8988T (cell line): ENCODE measurements around the gene GRK2.

Experiments
- DNase-seq: peaks from one replicate; pipeline ENCODE4 v3.0.0; 2011

Gene GRK2

DNA sequence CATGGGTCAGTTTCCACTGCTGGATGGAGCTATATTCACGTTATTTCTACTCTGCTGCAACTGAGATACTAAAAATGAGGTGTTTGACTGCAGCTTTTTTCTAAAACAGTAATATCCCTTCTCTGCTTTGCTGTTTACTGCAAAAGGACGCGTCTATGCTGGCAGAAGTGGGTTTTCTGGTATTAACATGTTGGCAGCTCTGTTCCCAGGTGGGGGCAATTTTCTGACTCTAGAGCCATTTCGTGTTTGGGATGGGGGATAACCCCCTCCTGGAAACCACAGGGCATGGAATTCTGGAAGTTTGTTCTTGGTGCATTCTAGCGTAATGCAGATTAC, 4.9 kb downstream of the GRK2 start:
- DNase-seq = no peak

GRCh38 chr11:67271541-67272284, 5.4 kb downstream of the GRK2 start:
- DNase-seq = no peak

DNA sequence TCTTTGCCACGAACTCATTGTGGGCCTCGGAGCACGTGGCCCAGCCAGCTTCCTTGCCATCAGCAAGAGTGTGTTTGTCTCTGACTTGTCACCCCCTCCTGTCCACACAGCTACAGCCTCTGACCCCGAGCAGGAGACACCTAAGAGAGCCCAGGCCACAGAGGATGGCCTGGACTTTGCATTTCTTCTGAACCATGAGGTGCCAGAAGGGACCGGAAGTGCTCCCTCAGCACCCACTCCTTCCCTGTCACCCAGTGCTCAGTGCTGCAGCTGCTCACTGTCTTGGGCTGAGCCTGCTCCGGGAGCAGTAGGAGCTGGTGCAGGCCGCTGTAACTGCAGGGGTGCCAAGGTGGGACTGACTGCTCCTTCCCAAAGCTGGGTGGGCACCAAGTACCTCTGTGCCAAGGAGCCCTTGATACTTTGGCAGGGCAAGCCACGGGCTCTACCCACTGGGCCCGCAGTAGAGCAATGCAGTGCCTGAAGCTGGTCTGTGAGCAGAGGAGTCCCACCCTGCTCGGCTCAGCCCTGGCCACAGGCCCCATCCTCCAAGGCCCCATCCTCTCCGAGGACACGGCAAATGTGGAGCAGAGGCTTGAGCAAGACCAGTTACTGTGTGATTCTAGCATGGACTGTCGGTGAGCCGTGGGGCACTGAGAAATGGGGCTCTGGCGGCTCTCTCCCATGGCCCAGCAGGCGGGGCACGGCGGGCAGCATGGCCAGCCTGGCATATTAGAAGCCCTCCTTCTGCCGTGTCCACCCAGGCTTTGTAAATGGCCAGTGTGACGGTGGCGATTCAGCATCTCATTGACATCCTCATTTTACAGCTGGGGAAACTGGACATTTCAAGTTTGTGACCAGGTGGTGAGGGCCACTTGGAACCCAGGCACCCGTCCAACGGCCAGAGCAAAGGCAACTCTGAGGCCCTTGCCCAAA, 6.3 kb downstream of the GRK2 start:
- DNase-seq = no peak

DNA sequence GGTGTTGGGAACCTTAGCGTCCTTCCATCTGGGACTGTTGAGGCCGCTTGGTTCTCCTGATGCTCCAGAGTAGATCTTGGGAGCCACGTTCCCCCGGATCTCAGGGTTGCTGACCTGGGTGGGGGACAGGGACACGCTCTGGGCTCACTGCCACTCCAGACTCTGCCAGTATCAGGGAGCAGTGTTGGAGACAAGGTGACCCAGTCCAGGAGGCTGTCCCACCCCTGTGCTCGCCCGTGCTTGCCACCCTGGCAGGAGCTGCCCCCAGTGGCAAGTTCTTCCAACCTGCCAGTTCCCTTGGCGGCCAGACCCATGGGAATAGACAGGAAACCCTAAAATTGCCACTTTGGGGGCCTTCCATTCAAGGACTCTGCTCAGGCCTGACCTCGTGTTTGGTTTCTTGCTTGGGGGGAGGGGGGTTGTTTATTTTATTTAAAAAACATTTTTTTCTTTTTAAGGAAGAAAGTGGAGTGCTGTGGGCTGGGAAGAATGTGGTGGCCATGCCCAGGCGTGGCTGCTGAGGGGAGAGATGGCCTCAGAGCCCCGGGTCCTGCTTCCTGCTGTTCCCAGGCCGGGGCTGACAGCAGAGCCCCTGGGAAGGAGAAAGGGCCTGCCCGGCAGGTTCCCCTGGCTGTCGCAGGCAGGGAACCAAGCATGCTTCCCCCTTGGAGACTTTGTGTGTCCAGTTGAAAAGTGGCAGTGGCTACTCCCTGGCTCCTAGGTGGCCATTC, 7.2 kb downstream of the GRK2 start:
- DNase-seq = no peak

DNA sequence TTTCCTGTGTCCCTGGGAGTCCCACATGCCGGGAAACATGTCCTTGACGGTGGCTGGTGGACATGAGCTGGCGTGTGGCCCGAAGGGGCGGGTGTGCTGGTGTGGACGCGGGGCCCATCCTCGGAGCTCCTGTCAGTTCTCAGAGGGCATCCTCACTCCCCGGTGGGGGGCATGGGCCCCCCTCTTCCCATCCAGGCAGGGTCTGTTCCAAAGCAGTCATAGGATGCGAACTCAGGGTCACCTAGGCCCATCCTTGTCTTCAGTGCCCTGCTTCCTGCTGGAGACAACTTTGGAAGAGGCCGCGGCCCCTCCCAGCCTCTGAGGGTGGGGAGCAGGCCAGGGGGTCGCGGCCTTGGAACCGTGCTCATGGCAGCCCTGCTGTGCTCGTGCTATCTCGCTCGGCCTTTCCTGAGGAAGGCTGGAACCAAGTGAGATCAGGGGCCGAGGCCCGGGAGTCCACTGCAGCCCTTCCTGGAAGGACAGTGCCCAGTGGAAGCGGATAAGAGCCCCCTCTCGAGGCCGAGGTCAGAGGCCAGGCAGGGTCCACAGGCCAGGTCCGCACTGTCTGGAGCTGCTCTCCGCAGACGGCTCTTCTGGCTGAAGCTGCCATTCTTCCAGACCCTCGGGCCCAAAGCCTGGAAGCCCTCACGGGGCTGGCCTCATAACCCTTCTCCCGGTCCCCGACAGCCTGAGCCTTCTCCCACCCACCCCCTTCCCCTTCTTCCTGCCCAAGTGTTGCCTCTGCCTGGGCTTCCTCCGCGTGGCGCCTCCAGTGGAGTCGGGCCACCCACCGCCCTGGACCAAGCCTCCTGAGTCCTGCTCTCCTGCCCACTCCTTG, 8.7 kb downstream of the GRK2 start:
- DNase-seq = no peak

- DNase-seq = peak; percentile 32
Observed at GRCh38 chr11:67275606-67276409, 9.5 kb downstream of the GRK2 start.

DNA sequence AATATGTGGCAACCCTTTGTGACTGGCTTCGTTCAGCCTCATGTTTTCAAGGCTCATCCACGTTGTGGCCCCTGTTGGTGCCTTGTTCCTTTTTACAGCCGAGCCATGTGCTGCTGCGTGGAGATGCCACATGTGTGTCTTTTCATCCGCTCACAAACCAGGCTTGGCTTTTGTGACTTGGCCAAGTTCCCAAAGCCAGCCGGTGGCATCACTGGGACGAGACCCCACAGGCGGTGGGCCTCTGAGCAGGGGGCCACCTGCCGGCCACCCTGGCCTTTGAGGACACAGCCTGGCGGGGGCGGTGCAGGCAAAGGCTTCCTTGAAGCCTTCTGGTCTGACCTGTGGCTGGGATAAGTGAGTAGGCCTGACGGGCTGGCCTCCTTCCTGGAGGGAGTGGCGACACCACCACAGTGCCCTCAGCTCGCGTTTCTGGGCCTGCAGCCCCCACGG, 10.5 kb downstream of the GRK2 start:
- no peak for DNase-seq

GRCh38 chr11:67277231-67277961, 11.1 kb downstream of the GRK2 start:
- no peak for DNase-seq

DNA sequence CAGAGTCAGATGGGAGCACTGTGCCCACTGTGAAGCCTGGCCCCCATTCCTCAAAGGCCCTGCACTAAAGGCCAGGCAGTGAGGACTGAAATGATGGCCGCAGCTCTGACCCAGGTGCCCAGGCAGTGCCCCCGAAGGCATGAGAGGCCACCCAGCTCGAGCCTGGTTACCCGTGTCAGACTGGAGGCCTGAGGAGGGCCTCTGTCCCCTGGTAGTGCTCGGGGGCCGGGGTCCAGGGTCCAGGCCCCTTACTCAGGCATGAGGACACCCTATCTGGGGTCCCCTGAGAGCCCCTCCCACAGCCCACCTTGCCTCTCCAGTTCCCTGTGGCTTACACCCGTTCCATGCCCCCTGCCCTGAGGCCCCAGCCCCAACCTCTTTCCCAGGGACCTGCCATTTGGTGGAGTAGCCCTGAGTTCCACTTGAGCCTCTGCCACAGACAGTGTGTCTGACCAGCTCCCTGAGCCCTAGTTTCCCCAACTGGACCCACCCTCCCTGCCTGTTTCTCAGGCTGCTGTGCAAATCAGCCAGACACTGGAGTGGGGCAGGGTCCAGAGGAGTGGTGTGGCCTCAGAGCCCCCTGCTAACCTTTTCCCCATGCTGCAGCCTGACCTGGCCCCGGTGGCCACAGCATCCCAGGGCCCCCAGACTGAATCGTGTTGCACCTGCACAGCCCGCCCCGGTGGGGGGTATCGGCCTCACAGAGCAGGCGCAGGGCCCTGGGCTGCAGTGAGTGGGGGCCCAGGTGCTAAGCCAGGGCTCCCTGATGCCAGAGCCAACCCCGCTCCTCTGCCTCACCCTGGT, 12.1 kb downstream of the GRK2 start:
- DNase-seq = no peak

GRCh38 chr11:67278939-67279588, 12.8 kb downstream of the GRK2 start:
- no peak for DNase-seq

- DNase-seq = no peak
Observed at GRCh38 chr11:67279589-67280340, 13.5 kb downstream of the GRK2 start.

DNA sequence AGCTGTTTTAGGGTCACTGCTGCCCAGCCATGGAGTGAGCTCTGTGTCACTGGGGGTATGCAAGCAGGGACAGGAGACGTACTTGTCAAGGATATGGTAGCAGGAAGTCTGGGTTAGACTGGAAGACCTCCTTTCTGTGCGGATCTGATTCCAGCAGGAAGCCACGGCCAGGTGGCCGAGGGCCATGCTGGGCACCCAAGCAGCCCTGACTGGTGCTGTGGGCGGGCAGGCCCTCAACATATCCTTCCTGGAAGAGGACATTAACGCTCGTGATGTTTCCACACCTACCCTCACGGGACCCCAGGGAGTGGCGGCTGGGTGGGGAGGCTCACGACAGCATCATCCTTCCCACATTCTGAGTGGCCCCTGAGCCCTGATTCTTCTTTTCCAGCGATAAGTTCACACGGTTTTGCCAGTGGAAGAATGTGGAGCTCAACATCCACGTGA, 14.1 kb downstream of the GRK2 start:
- DNase-seq = no peak

DNA sequence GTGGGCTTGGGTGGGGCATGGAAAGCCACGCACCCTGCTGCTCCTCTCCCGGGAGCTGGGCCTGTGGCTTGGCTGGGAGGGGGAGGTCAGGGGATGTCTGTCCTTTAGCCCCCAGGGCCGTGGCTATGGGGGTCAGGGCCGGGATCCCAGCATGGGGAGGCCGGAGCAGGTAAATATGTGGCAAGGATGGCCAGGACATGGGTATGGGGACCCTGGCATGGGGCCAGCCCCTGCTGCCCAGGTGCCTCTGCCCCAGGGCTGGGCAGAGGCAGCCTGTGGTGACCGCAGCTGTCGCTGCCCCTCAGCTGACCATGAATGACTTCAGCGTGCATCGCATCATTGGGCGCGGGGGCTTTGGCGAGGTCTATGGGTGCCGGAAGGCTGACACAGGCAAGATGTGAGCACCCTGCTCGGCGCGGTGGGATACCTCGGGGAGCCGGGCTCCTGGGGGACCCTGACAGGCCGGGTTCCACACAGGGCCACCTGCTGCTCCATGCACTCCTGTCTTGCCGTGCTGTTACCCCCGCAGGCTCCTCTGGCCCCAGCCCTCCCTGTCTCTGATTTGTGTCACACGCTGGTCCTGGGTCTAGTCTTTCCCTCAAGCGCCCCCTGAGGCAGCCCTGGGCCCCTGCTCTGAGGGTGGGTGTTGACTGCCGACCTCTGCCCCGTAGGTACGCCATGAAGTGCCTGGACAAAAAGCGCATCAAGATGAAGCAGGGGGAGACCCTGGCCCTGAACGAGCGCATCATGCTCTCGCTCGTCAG, 14.7 kb downstream of the GRK2 start:
- no peak for DNase-seq

- DNase-seq = no peak
Observed at GRCh38 chr11:67281552-67282150, 15.4 kb downstream of the GRK2 start.

GRCh38 chr11:67282155-67282875, 16.0 kb downstream of the GRK2 start:
- no peak for DNase-seq

GRCh38 chr11:67282876-67283371, 16.7 kb downstream of the GRK2 start:
- no peak for DNase-seq
